Kidney (tissue), 14 donors: ENCODE measurements around the gene PSPC1. TPM values are rescaled to one million over a fixed set of nuclear protein-coding genes. Genes with fewer than 3 reads are reported as not detected.

ENCODE experiments used
- DNase-seq, 5 donors: peaks; one replicate each; pipeline ENCODE4 v3.0.0-alpha.2; 2013 to 2020
- FAIRE-seq: peaks from 2 replicates; lab custom pipeline; 2012; peaks lifted over from hg19 to GRCh38; lab: Jason Lieb, UNC
- H3K27ac ChIP-seq, 2 donors: one replicate each; pipeline ENCODE4 v1.7.0; 2013; ENCODE audit warnings: low read depth in 2 of 2, low read length in 2 of 2, inconsistent platforms in 1 of 2
- H3K27me3 ChIP-seq: one replicate; pipeline ENCODE4 v1.7.1; 2013; ENCODE audit warnings: low read length, inconsistent platforms; ENCODE audit not compliant: control insufficient read depth, insufficient read depth
- H3K36me3 ChIP-seq, 3 donors: one replicate each; pipeline versions ENCODE4 v1.7.0 to v1.7.1; 2013; ENCODE audit warnings: low read length in 3 of 3, control low read depth in 1 of 3, inconsistent platforms in 1 of 3; ENCODE audit not compliant: insufficient read depth in 3 of 3, control insufficient read depth in 2 of 3
- H3K4me1 ChIP-seq, 3 donors: one replicate each; pipeline versions ENCODE4 v1.7.0 to v1.7.1; 2013; ENCODE audit warnings: low read length in 3 of 3, inconsistent platforms in 1 of 3, low read depth in 1 of 3; ENCODE audit not compliant: control insufficient read depth in 2 of 3, insufficient read depth in 2 of 3
- H3K4me3 ChIP-seq, 3 donors: one replicate each; pipeline versions ENCODE4 v1.7.0 to v1.8.1; 2013; ENCODE audit warnings: low read length in 3 of 3, control low read depth in 1 of 3, inconsistent platforms in 1 of 3
- H3K9ac ChIP-seq, 3 donors: one replicate each; pipeline versions ENCODE4 v1.7.0 to v1.7.1; 2013; ENCODE audit warnings: low read length in 3 of 3, control low read depth in 1 of 3, inconsistent platforms in 1 of 3
- H3K9me3 ChIP-seq, 3 donors: one replicate each; pipeline versions ENCODE4 v1.7.0 to v1.7.1; 2013; ENCODE audit warnings: low read length in 3 of 3, control low read depth in 1 of 3, inconsistent platforms in 1 of 3; ENCODE audit not compliant: control insufficient read depth in 2 of 3, insufficient read depth in 1 of 3
- intact Hi-C: fragments of 100-400 bp; cut with DNase I; formaldehyde crosslinking; loops from one replicate; pipeline ENCODE4 v1.11.1; 2022
- polyA plus RNA-seq: library from polyadenylated mRNA; stranded (reverse); fragments of 350-450 nt; fragmentation: Illumina TruSeq; extraction: RNeasy Lipid Tissue Mini Kit (QIAGEN cat#74804); gene quantifications from one replicate; pipeline ENCODE4 v1.2.3, GENCODE V29; 2014; ENCODE audit warnings: low read depth, low replicate concordance; ENCODE audit not compliant: insufficient read depth
- total RNA-seq: library from RNA; stranded (reverse); fragmentation: NEBNext Ultra II Directional; extraction: Animal tissue kit (Norgen Biotek cat#: 25700); gene quantifications from one replicate; pipeline ENCODE4 v1.2.1, GENCODE V29; 2021
- TF ChIP-seq, protein P1 (sequence below): IDR thresholded peaks from 3 replicates; pipeline ENCODE4 v1.5.1; 2012; ENCODE audit warnings: mild to moderate bottlenecking, moderate library complexity, borderline replicate concordance; ENCODE audit not compliant: insufficient read depth; ENCODE audit errors: extremely low read depth
- donor health status: control.
- donor health status: control.
- donor health status: control.
- donor health status: control.
- donor health status: control.
- donor health status: DM: yes; HTN: yes; CAD: no.
- donor health status: Normal renal cell carcinoma (clear cell type).

Gene PSPC1
- total and polyA plus RNA-seq, 2 donors from 2014 or later: 31.8 to 57.6 TPM

DNA sequence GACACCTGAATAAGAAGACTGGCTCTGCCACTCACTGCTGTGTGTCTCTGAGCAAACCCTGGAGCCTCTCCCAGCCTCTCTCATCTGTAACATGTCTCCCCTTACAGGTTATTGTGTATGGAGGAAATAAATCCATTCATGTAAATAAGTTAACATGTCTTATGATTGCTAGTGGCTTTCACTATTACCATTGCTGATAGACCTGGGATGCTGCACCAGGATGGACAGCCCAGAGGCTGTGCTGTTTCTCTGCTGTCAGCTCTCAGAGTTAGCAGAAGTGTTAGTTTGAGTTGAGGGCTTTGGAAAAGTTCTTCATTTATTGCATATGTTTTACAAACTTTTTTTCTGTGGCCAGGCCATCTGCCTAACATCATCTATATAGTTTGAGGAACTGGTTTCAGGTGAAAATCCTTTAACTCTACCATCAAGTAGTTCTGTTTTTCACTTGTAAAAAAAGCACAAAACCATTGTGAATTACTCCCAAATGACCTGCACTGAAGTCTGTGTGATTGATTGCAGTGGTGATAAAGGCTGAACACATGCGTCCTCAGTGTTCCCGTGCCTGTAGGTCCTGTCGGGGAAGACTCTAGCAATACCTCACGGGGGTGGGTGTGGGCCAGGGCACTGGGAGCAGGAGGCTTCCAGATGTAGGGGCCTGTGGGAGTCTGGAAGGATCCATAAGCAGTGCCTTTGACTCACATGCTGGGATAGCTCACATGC, 124.7 kb downstream of the PSPC1 start:
- intact Hi-C loops: no loop called here
- Histone ChIP-seq H3K9ac (no peak overlapping the region), H3K36me3 (peaks cover 2 to 17% (median 16%) of the 10 kb centered on the region in 3 donors), H3K9me3 (no peaks in the 10 kb centered on the region), H3K27me3 (no peaks in the 10 kb centered on the region), H3K27ac (no peak overlapping the region), H3K4me3 (no peak overlapping the region), H3K4me1 (no peaks in the 10 kb centered on the region)
- TF ChIP-seq, protein P1, sequence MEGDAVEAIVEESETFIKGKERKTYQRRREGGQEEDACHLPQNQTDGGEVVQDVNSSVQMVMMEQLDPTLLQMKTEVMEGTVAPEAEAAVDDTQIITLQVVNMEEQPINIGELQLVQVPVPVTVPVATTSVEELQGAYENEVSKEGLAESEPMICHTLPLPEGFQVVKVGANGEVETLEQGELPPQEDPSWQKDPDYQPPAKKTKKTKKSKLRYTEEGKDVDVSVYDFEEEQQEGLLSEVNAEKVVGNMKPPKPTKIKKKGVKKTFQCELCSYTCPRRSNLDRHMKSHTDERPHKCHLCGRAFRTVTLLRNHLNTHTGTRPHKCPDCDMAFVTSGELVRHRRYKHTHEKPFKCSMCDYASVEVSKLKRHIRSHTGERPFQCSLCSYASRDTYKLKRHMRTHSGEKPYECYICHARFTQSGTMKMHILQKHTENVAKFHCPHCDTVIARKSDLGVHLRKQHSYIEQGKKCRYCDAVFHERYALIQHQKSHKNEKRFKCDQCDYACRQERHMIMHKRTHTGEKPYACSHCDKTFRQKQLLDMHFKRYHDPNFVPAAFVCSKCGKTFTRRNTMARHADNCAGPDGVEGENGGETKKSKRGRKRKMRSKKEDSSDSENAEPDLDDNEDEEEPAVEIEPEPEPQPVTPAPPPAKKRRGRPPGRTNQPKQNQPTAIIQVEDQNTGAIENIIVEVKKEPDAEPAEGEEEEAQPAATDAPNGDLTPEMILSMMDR: no peak
- no peak for DNase-seq
- no peak for FAIRE-seq

Other genes starting within 250 kb of the PSPC1 start
- gene TPTE2, start 221.4 kb downstream of the PSPC1 start, total RNA-seq: 0.16 TPM
- not detected for gene TPTE2, start 221.4 kb downstream of the PSPC1 start, polyA plus RNA-seq
- gene MPHOSPH8, start 149.3 kb downstream of the PSPC1 start, total RNA-seq: 35.6 TPM
- 23.1 TPM for gene MPHOSPH8, start 149.3 kb downstream of the PSPC1 start, polyA plus RNA-seq
- gene ZMYM5, start 80.7 kb upstream of the PSPC1 start, total RNA-seq: 15.2 TPM
- gene ZMYM5, start 80.7 kb upstream of the PSPC1 start, polyA plus RNA-seq: 4.8 TPM
- 81.3 TPM for gene ZMYM2, start 175.8 kb upstream of the PSPC1 start, total RNA-seq
- gene ZMYM2, start 175.8 kb upstream of the PSPC1 start, polyA plus RNA-seq: 22.7 TPM